ENCODE measurements around the gene TRMT44.

Gene TRMT44

DNA sequence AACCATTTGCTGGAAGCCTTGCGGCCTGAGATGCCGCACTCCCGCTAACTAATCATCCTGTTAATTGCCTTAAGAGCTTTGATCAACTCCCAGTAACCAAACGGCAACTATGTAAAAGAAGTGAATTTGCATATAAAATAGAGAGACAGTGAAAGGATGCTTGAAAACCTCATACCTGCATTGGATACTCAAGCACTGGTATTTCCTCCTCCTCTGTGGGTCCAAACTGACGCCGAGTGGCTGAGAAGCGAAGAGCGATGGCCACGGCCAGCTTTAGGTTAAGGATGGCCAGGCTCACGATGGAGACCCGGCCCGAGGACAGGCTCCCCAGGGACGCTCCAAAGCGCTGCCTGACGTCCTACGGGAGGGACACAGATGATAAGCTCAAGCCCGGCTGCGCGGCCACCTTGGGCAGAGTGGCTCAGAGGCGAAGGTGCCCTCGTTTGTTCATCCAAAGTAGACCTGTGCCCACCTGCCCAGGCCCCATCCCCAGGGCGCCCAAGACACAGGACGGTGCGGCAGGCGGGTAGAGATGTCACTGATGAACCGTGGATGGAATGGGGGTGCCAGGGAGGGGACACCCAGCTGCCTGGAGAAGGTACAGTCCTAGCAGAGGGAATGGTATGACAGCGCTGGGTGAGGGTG, 43.7 kb upstream of the TRMT44 start:
- Histone ChIP-seq H3K9me3 (ENCODE audit: severe bottlenecking) (no peaks in the 10 kb centered on the region), H3K36me3 (ENCODE audit: low read depth) (peaks cover 6% of the 10 kb centered on the region), H3K4me3 (ENCODE audit: severe bottlenecking) (no peak overlapping the region), H3K27me3 (ENCODE audit: insufficient read depth, poor library complexity, severe bottlenecking) (no peaks in the 10 kb centered on the region), H3K4me1 (ENCODE audit: insufficient read depth, poor library complexity, severe bottlenecking) (peaks cover 9% of the 10 kb centered on the region), H3K27ac (ENCODE audit: poor library complexity, severe bottlenecking) (no peak overlapping the region)
- ATAC-seq (ENCODE audit: low read depth) (no peak), DNase-seq (ENCODE audit: low spot score) (no peak)
- no peak for TF ChIP-seq CTCF (IDR thresholded peaks at IDR 0.05; ENCODE audit: poor library complexity, severe bottlenecking)

DNA sequence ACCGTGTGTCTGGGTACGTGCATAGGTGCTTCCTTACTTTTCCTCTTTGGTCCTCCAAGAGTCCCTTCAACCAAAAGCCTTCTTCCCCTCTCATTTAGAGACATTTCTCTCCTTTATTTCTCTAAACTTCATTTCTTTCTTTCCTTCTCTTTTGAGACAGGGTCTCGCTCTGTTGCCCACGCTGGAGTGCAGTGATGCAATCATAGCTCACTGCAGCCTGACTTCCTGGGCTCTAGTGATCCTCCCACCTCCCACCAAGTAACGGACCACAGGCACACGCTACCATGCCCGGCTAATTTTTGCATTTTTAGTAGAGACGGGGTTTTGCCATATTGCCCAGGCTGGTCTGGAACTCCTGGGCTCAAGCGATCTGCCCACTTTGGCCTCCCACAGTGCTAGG, 42.2 kb upstream of the TRMT44 start:
- ATAC-seq (ENCODE audit: low read depth): no peak
- Histone ChIP-seq H3K27me3 (ENCODE audit: insufficient read depth, poor library complexity, severe bottlenecking) (no peaks in the 10 kb centered on the region), H3K4me3 (ENCODE audit: severe bottlenecking) (no peak overlapping the region), H3K27ac (ENCODE audit: poor library complexity, severe bottlenecking) (no peak overlapping the region), H3K4me1 (ENCODE audit: insufficient read depth, poor library complexity, severe bottlenecking) (peaks cover 6% of the 10 kb centered on the region), H3K9me3 (ENCODE audit: severe bottlenecking) (no peaks in the 10 kb centered on the region), H3K36me3 (ENCODE audit: low read depth) (peaks cover 6% of the 10 kb centered on the region)
- no peak for DNase-seq (ENCODE audit: low spot score)
- TF ChIP-seq CTCF (IDR thresholded peaks at IDR 0.05; ENCODE audit: poor library complexity, severe bottlenecking): no peak

- Histone ChIP-seq H3K4me3 (ENCODE audit: severe bottlenecking) (no peak overlapping the region), H3K27ac (ENCODE audit: poor library complexity, severe bottlenecking) (no peak overlapping the region), H3K36me3 (ENCODE audit: low read depth) (peaks cover under 1% of the 10 kb centered on the region), H3K4me1 (ENCODE audit: insufficient read depth, poor library complexity, severe bottlenecking) (no peaks in the 10 kb centered on the region), H3K9me3 (ENCODE audit: severe bottlenecking) (no peaks in the 10 kb centered on the region), H3K27me3 (ENCODE audit: insufficient read depth, poor library complexity, severe bottlenecking) (no peaks in the 10 kb centered on the region)
- DNase-seq (ENCODE audit: low spot score): no peak
- ATAC-seq (ENCODE audit: low read depth): no peak
- TF ChIP-seq CTCF (IDR thresholded peaks at IDR 0.05; ENCODE audit: poor library complexity, severe bottlenecking): no peak
Measured at GRCh38 chr4:8399298-8399697, 41.3 kb upstream of the TRMT44 start.

DNA sequence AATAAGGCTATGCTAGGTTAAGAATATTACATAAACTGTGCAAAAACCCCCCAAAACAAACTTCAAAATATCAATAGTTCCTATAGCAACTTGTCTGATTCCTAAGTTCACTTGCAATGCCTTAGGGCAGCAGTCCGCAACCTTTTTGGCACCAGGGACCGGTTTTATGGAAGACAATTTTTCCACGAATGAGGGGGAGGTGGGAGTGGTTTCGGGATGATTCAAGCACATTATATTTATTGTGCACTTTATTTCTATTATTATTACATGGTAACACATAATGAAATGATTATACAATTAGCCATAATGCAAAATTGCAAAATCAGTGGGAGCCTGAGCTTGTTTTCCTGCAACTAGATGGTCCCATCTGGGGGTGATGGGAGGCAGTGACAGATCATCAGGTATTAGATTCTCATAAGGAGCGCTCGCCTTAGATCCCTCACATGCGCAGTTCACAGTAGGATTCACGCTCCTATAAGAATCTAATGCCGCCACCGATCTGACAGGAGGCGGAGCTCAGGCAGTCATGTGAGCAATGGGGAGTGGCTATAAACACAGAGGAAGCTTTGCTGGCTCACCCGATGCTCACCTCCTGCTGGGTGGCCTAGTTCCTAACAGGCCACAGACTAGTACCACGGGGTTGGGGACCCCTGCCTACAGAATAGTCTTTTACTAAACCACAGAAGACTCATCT, 39.8 kb upstream of the TRMT44 start:
- no peak for TF ChIP-seq CTCF (IDR thresholded peaks at IDR 0.05; ENCODE audit: poor library complexity, severe bottlenecking)
- Histone ChIP-seq H3K4me1 (ENCODE audit: insufficient read depth, poor library complexity, severe bottlenecking) (no peaks in the 10 kb centered on the region), H3K27ac (ENCODE audit: poor library complexity, severe bottlenecking) (no peak overlapping the region), H3K9me3 (ENCODE audit: severe bottlenecking) (no peaks in the 10 kb centered on the region), H3K27me3 (ENCODE audit: insufficient read depth, poor library complexity, severe bottlenecking) (no peaks in the 10 kb centered on the region), H3K36me3 (ENCODE audit: low read depth) (peaks cover 1% of the 10 kb centered on the region; the same call in 1 of the 2 replicates), H3K4me3 (ENCODE audit: severe bottlenecking) (no peak overlapping the region)
- ATAC-seq (ENCODE audit: low read depth): no peak
- no peak for DNase-seq (ENCODE audit: low spot score)

GRCh38 chr4:8401665-8402064, 38.9 kb upstream of the TRMT44 start:
- H3K27ac ChIP-seq (ENCODE audit: poor library complexity, severe bottlenecking): no peak overlapping the region
- peaks cover 3% of the 10 kb centered on the region; the same call in 1 of the 2 replicates for H3K36me3 ChIP-seq (ENCODE audit: low read depth)
- no peak overlapping the region for H3K4me3 ChIP-seq (ENCODE audit: severe bottlenecking)
- H3K9me3 ChIP-seq (ENCODE audit: severe bottlenecking): no peaks in the 10 kb centered on the region
- TF ChIP-seq CTCF (IDR thresholded peaks at IDR 0.05; ENCODE audit: poor library complexity, severe bottlenecking): no peak
- ATAC-seq (ENCODE audit: low read depth) (no peak), DNase-seq (ENCODE audit: low spot score) (no peak)
- no peaks in the 10 kb centered on the region for H3K4me1 ChIP-seq (ENCODE audit: insufficient read depth, poor library complexity, severe bottlenecking)
- no peaks in the 10 kb centered on the region for H3K27me3 ChIP-seq (ENCODE audit: insufficient read depth, poor library complexity, severe bottlenecking)
